CD14-positive monocyte (primary cell): Measurements from ENCODE around the gene PUDP. TPM values are rescaled to one million over a fixed set of nuclear protein-coding genes. Genes with fewer than 3 reads are reported as not detected.

ENCODE experiments used
- DNase-seq, 3 donors: peaks; one replicate each; pipeline ENCODE4 v3.0.0-alpha.2; 2011 to 2022
- H2AFZ ChIP-seq: 2 replicates; pipeline ENCODE4 v1.6.0; 2012; ENCODE audit warnings: mild to moderate bottlenecking, low read depth, low read length, inconsistent platforms; ENCODE audit not compliant: insufficient read depth, poor library complexity, severe bottlenecking
- H3K27ac ChIP-seq, 2 donors: 1 replicate in 1 of 2; 2 replicates in 1 of 2; pipeline ENCODE4 v1.5.1; 2012 to 2013; ENCODE audit warnings: low read length in 2 of 2, control low read depth in 1 of 2, inconsistent platforms in 1 of 2, low read depth in 1 of 2, mild to moderate bottlenecking in 1 of 2
- H3K27me3 ChIP-seq, 2 donors: one replicate each; pipeline versions ENCODE4 v1.6.0 to v1.6.1; 2011 to 2013; ENCODE audit warnings: low read length in 2 of 2; ENCODE audit not compliant: control insufficient read depth in 2 of 2, insufficient read depth in 2 of 2
- H3K36me3 ChIP-seq, 2 donors: replicated peaks in 1 of 2; 1 replicate in 1 of 2; 2 replicates in 1 of 2; pipeline versions ENCODE4 v1.5.1 to v1.6.1; 2012 to 2013; ENCODE audit warnings: low read length in 2 of 2, control low read depth in 1 of 2, inconsistent platforms in 1 of 2, mild to moderate bottlenecking in 1 of 2; ENCODE audit not compliant: insufficient read depth in 2 of 2, control insufficient read depth in 1 of 2
- H3K4me1 ChIP-seq, 2 donors: 1 replicate in 1 of 2; 2 replicates in 1 of 2; pipeline versions ENCODE4 v1.5.1 to v1.6.1; 2012 to 2013; ENCODE audit warnings: low read length in 2 of 2, control low read depth in 1 of 2, inconsistent platforms in 1 of 2, mild to moderate bottlenecking in 1 of 2, moderate library complexity in 1 of 2; ENCODE audit not compliant: insufficient read depth in 2 of 2, control insufficient read depth in 1 of 2
- H3K4me2 ChIP-seq: replicated peaks from 2 replicates; pipeline ENCODE3; 2012; ENCODE audit warnings: low read length, moderate library complexity, mild to moderate bottlenecking; ENCODE audit not compliant: poor library complexity, severe bottlenecking; ENCODE audit errors: extremely low read depth
- H3K4me3 ChIP-seq, 3 experiments: fragments of 200-600 bp in 1 of 3; sonication (generic) in 1 of 3; replicated peaks in 1 of 3; 1 replicate in 2 of 3; 2 replicates in 1 of 3; pipeline ENCODE4 v1.5.1; 2011 to 2013; ENCODE audit warnings: low read length in 3 of 3, mild to moderate bottlenecking in 3 of 3, control low read depth in 2 of 3, low read depth in 2 of 3, inconsistent platforms in 1 of 3, moderate library complexity in 1 of 3
- H3K79me2 ChIP-seq: 2 replicates; pipeline ENCODE4 v1.6.0; 2012; ENCODE audit warnings: mild to moderate bottlenecking, control low read depth, inconsistent platforms, low read length, moderate library complexity; ENCODE audit not compliant: insufficient read depth
- H3K9ac ChIP-seq: 2 replicates; pipeline ENCODE4 v1.6.0; 2017; ENCODE audit warnings: low read length, mild to moderate bottlenecking; ENCODE audit not compliant: insufficient read depth, poor library complexity, severe bottlenecking
- H3K9me3 ChIP-seq, 2 donors: replicated peaks in 1 of 2; 1 replicate in 1 of 2; 2 replicates in 1 of 2; pipeline versions ENCODE4 v1.5.1 to v1.6.1; 2012 to 2013; ENCODE audit warnings: low read length in 2 of 2, control low read depth in 1 of 2; ENCODE audit not compliant: control insufficient read depth in 1 of 2, insufficient read depth in 1 of 2
- H4K20me1 ChIP-seq: 2 replicates; pipeline ENCODE4 v1.6.0; 2012; ENCODE audit warnings: mild to moderate bottlenecking, low read length, control low read depth, moderate library complexity; ENCODE audit not compliant: insufficient read depth
- H3K27ac Mint-ChIP-seq, 7 donors: one replicate each; pipeline ENCODE4 v1.8.0; 2020; ENCODE audit warnings: mild to moderate bottlenecking in 7 of 7, mixed read lengths in 7 of 7, moderate library complexity in 6 of 7, inconsistent platforms in 2 of 7
- H3K27me3 Mint-ChIP-seq, 3 donors: one replicate each; pipeline ENCODE4 v1.8.0; 2021 to 2022; ENCODE audit warnings: low read depth in 3 of 3, mild to moderate bottlenecking in 3 of 3, mixed read lengths in 3 of 3, moderate library complexity in 3 of 3, inconsistent platforms in 1 of 3
- H3K36me3 Mint-ChIP-seq, 2 donors: one replicate each; pipeline ENCODE4 v1.8.0; 2020; ENCODE audit warnings: mixed read lengths in 2 of 2, inconsistent platforms in 1 of 2, mild to moderate bottlenecking in 1 of 2
- H3K4me1 Mint-ChIP-seq: one replicate; pipeline ENCODE4 v1.8.0; 2020; ENCODE audit warnings: mild to moderate bottlenecking, mixed read lengths
- H3K4me3 Mint-ChIP-seq, 2 donors: one replicate each; pipeline ENCODE4 v1.8.0; 2020; ENCODE audit warnings: mild to moderate bottlenecking in 2 of 2, mixed read lengths in 2 of 2, moderate library complexity in 1 of 2
- H3K9me3 Mint-ChIP-seq, 7 donors: one replicate each; pipeline ENCODE4 v1.8.0; 2020 to 2022; ENCODE audit warnings: mixed read lengths in 7 of 7, mild to moderate bottlenecking in 6 of 7, moderate library complexity in 6 of 7, inconsistent platforms in 2 of 7
- WGBS: methylation state at CpG from one replicate; pipeline ENCODE4 v1.1.5; 2013; ENCODE audit warnings: missing lambda C conversion rate; ENCODE audit not compliant: insufficient coverage; 5-methylcytosine and 5-hydroxymethylcytosine counted together
- intact Hi-C, 2 donors: fragments of 100-400 bp; cut with micrococcal nuclease; formaldehyde crosslinking; loops; one replicate each; pipeline versions ENCODE4 v1.15.0 to v1.15.1; 2023
- polyA plus RNA-seq, 3 donors: library from polyadenylated mRNA; depleted of rRNA in 1 of 3; unstranded in 2 of 3; stranded (reverse) in 1 of 3; fragments of 300-500 nt in 2 of 3; fragments of >200 nt in 1 of 3; fragmentation: Illumina TruSeq in 2 of 3; gene quantifications; 1 replicate in 2 of 3; 2 replicates in 1 of 3; pipeline ENCODE4 v1.2.3, GENCODE V29; 2012 to 2021
- TF ChIP-seq, protein P1 (sequence below): fragments of 200-600 bp; IDR thresholded peaks from one replicate; pipeline ENCODE4 v1.8.0; 2022; ENCODE audit warnings: antibody characterized with exemption, mild to moderate bottlenecking

Gene PUDP
- polyA plus RNA-seq, 3 donors = 21.4 to 49.5 (median 45.4) TPM

GRCh38 chrX:7170898-7171297, 22.9 kb upstream of the PUDP start:
- Mint-ChIP-seq H3K4me1 (no peaks in the 10 kb centered on the region), H3K27me3 (peaks cover 0 to 6% (median 0%) of the 10 kb centered on the region in 3 donors), H3K36me3 (no peaks in the 10 kb centered on the region), H3K4me3 (no peak overlapping the region), H3K9me3 (peaks cover 0 to 17% (median 6%) of the 10 kb centered on the region in 7 donors), H3K27ac (no peak overlapping the region)
- H3K36me3 ChIP-seq = no peaks in the 10 kb centered on the region
- intact Hi-C loops = no loop called here
- no peaks in the 10 kb centered on the region for H3K27me3 ChIP-seq
- no peaks in the 10 kb centered on the region for H4K20me1 ChIP-seq
- H3K9ac ChIP-seq = no peak overlapping the region
- peak; percentile 29 to 58 (median 48) for DNase-seq
- no peak overlapping the region for H2AFZ ChIP-seq
- H3K4me3 ChIP-seq = no peak overlapping the region
- H3K79me2 ChIP-seq = no peaks in the 10 kb centered on the region
- no peak overlapping the region for H3K4me2 ChIP-seq
- H3K9me3 ChIP-seq = no peaks in the 10 kb centered on the region
- WGBS = 100% methylated on average over 1 of the region's 3 CpGs
- TF ChIP-seq, protein P1, sequence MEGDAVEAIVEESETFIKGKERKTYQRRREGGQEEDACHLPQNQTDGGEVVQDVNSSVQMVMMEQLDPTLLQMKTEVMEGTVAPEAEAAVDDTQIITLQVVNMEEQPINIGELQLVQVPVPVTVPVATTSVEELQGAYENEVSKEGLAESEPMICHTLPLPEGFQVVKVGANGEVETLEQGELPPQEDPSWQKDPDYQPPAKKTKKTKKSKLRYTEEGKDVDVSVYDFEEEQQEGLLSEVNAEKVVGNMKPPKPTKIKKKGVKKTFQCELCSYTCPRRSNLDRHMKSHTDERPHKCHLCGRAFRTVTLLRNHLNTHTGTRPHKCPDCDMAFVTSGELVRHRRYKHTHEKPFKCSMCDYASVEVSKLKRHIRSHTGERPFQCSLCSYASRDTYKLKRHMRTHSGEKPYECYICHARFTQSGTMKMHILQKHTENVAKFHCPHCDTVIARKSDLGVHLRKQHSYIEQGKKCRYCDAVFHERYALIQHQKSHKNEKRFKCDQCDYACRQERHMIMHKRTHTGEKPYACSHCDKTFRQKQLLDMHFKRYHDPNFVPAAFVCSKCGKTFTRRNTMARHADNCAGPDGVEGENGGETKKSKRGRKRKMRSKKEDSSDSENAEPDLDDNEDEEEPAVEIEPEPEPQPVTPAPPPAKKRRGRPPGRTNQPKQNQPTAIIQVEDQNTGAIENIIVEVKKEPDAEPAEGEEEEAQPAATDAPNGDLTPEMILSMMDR = peak; percentile 32
- no peaks in the 10 kb centered on the region for H3K4me1 ChIP-seq
- H3K27ac ChIP-seq = no peak overlapping the region

GRCh38 chrX:7169627-7170026, 21.7 kb upstream of the PUDP start:
- no peaks in the 10 kb centered on the region for H3K4me1 Mint-ChIP-seq
- no peaks in the 10 kb centered on the region for H3K79me2 ChIP-seq
- H4K20me1 ChIP-seq = no peaks in the 10 kb centered on the region
- H2AFZ ChIP-seq = no peak overlapping the region
- H3K4me1 ChIP-seq = no peaks in the 10 kb centered on the region
- H3K4me2 ChIP-seq = no peak overlapping the region
- no peaks in the 10 kb centered on the region for H3K27me3 ChIP-seq
- no peaks in the 10 kb centered on the region for H3K36me3 Mint-ChIP-seq
- no peak overlapping the region for H3K9ac ChIP-seq
- peaks cover 0 to 13% (median 6%) of the 10 kb centered on the region in 7 donors for H3K9me3 Mint-ChIP-seq
- peaks cover 0 to 6% (median 0%) of the 10 kb centered on the region in 3 donors for H3K27me3 Mint-ChIP-seq
- TF ChIP-seq, protein P1 = no peak
- H3K9me3 ChIP-seq = no peaks in the 10 kb centered on the region
- intact Hi-C loops = no loop called here
- WGBS = no CpG with 5 or more reads among the region's 3 CpGs
- H3K27ac Mint-ChIP-seq = no peak overlapping the region
- DNase-seq = no peak
- H3K4me3 ChIP-seq = no peak overlapping the region
- no peak overlapping the region for H3K4me3 Mint-ChIP-seq
- no peaks in the 10 kb centered on the region for H3K36me3 ChIP-seq
- H3K27ac ChIP-seq = no peak overlapping the region
